Left renal pelvis (tissue), 4 donors: Measurements from ENCODE around the gene IMMP2L. TPM values are rescaled to one million over a fixed set of nuclear protein-coding genes. Genes with fewer than 3 reads are reported as not detected.
A peak's percentile ranks its signal among the peaks of the same experiment; 100 is the strongest.
"Not testable (repeated sequence)": the region's sequence is repeated elsewhere in the genome, so short reads cannot be mapped to it uniquely, and the experiment has no call there.

ENCODE experiments used
- DNase-seq, 4 donors: peaks; one replicate each; pipeline ENCODE4 v3.0.0-alpha.2; 2013; ENCODE audit warnings: low read depth in 4 of 4, low spot score in 3 of 4
- polyA plus RNA-seq, 4 donors: library from polyadenylated mRNA; unstranded; fragments of 120-200 nt; gene quantifications; one replicate each; pipeline ENCODE4 v1.2.1, GENCODE V29; 2013; ENCODE audit not compliant: insufficient read length in 4 of 4

Gene IMMP2L
- polyA plus RNA-seq, 4 donors: 19.8 to 41.9 (median 41.3) TPM

DNA sequence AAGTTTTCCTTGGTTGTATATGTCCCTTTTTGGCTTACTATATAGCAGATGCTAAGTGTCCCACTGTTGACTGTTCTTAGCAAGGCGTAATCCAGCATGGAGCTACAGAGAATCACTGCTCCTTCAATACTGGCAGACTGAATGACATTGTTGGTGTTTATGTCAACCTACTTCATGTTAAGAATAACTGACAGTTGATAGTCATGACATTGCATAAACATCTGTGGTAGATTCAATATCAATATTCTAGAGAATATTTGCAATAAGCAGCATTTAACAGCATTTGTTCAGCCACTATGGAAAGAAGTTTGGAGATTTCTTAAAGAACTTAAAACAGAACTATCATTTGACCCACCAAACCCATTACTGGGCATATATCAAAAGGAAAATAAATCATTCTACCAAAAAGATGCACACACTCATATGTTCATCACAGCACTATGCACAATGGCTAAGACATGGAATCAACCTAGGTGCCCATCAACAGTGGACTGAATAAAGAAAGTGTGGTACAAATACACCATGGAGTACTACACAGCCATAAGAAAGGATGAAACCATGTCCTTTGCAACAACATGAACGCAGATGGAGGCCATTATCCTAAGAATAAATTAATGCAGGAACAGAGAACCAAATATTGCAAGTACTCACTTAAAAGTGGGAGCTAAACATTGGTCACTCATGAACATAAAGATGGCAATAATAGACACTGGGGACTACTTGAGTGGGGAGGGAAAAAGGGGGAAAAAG, 88.7 kb downstream of the IMMP2L start:
- no peak for DNase-seq

DNA sequence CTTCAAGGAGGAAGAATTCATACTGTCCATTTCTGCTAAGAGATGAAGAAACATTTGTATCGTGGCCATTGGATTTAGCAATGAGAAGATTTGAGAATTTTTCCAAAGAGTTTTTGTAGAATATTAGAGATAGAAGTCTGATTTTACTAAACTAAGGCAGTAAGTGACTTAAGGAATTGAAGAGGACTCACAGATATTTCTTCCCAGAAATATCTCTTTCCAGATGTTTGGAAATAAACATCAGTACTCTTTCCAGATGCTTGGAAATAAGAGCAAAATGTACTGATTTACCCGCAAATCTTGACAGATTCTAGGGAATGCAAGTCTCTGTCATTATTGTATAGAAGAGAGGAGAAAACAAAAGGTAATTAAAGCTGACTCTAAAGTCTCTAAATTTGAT, 91.3 kb downstream of the IMMP2L start:
- DNase-seq: no peak

DNA sequence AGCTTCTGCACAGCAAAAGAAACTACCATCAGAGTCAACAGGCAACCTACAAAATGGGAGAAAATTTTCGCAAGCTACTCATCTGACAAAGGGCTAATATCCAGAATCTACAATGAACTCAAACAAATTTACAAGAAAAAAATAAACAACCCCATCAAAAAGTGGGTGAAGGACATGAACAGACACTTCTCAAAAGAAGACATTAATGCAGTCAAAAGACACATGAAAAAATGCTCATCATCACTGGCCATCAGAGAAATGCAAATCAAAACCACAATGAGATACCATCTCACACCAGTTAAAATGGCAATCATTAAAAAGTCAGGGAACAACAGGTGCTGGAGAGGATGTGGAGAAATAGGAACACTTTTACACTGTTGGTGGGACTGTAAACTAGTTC, 92.4 kb downstream of the IMMP2L start:
- not testable (repeated sequence) for DNase-seq

- DNase-seq: not testable (repeated sequence)
These were observed 96.5 kb downstream of the IMMP2L start for GRCh38 chr7:111465774-111466173.

DNA sequence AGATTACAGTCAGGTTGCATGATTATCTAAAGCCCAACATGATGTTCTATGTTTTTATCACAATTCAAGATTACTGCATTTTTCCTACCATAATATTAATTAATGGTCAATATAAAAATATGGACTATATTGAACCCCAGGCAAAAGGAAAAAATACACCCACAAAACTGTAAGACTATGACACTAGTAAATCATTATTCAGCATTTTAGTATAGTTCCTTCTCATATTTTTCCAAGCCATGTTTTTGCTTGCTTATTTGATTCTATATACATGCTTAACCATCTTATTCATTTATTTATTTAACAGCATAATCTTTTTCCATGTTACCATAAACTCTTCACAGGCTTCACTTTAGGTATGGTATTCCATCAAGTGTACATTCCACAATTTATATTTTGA, 101.6 kb downstream of the IMMP2L start:
- DNase-seq: no peak

DNA sequence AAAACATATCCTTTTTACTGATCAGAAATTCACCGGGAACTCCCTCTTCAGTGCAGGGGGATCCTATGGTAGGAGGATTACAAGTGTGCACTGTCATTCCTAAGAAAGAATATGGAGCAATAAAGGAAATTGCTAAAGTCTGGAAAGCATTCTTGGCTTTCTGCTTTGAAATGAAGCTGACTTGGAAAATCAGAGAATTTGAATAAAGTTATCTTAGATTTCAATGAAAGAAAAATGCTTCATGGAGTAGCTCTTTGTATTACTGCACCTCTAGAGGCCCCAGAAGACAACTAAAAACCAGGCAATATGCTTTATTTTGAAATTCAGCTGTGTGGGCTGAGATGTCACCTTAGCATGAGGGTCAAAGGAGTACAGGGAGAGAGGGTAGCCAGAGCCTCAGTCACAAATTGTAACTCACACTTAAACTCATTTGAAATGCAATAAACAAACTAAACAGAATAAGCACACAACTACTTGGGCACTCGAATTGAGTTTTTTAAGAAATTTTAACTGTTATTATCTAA, 102.5 kb downstream of the IMMP2L start:
- no peak for DNase-seq

GRCh38 chr7:111459065-111459756, 103.1 kb downstream of the IMMP2L start:
- DNase-seq: no peak

GRCh38 chr7:111450705-111451104, 111.6 kb downstream of the IMMP2L start:
- not testable (repeated sequence) for DNase-seq

DNA sequence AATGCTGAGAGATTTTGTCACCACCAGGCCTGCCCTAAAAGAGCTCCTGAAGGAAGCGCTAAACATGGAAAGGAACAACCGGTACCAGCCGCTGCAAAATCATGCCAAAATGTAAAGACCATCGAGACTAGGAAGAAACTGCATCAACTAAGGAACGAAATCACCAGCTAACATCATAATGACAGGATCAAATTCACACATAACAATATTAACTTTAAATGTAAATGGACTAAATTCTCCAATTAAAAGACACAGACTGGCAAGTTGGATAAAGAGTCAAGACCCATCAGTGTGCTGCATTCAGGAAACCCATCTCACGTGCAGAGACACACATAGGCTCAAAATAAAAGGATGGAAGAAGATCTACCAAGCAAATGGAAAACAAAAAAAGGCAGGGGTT, 114.8 kb downstream of the IMMP2L start:
- not testable (repeated sequence) for DNase-seq

- no peak for DNase-seq
These were observed 122.3 kb downstream of the IMMP2L start for GRCh38 chr7:111439977-111440376.

DNA sequence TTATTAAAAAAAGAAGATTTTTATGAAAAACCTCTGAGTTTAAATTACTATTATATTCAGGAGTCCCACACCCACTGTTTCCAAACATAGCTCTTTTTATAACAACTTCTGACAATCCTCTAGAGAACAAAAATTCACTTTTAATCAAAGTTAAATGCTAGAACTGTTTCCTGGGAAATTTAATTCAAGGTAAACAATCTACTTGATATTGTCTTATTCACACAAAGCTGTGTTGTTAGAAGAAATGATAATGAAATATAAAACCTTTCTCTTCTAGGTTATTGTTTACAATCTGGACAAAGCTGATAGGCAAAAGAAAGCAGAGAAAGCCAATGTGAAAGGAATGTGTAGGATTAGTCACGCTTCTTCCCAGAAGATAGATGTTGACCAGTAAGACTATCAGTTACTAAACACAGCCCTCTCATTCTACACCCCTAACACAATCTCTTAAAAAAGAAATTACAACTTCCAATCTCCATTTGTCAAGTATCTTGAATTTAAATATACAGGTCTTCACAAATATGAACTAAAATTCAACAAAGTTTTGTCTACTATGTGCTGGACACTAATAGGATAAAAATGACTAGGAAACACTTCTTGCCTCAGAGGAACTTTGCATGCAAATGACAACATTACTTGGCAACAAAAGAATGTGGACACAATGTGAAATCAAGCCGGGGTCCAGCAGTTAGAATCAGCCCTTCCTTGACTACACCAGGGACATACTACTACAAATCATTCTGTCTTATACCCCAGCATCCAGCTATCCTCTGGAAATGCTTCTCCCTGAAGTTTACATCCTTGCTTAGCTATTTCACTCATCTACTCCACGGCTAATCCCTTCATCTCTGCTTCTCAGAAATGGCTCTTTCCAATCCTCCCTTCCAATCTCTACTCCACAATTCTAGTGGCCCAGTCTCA, 123.7 kb downstream of the IMMP2L start:
- peak in 1 of 4 donors; percentile 3 for DNase-seq

DNA sequence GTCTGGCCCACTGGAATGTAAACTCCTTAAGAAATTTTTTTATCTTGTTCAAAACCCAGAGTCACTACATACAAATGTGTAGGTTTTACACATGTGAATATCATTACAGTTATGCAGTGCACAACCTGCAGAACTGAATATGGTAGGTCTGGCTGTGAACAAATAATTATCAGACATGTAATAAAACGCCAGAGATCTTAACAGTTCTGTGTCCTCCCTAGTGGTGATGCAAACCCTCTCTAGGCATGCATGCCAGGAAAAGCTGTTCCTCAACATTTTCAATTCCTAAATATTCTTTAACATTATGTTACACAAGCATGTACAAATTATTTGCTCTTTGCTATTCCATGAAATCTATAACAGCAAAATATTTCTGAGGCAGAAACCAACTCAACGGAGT, 124.6 kb downstream of the IMMP2L start:
- no peak for DNase-seq

DNA sequence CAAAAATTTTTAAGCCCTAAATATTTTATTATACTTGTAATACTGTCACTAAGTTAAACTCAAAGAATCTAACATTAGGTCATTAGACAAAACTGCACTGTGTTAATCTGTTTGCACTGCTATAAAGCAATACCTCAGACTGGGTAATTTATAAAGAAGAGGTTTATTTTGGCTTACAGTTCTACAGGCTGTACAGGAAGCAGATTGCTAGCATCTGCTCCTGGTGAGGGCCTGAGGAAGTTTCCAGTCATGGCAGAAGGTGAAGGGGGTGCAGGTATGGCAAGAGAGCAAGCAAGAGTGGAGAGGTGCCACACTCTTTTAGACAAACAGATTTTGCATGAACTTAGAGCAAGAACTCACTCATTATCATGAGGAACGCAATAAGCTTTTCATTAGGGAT, 125.7 kb downstream of the IMMP2L start:
- DNase-seq: no peak

DNA sequence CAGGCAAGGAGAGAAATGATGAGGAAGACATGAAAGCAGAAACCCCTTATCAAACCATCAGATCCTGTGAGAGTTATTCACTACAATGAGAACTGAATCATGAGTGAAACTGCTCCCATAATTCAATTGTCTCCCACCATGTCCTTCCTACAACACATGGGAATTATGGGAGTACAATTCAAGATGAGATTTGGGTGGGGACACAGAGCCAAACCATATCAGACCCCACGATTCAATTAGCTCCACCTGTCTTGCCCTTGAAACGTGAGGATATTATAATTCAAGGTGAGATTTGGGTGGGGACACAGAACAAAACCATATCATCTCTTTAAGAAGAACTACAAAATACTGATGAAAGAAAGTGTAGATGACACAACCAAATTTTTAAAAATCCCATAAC, 128.9 kb downstream of the IMMP2L start:
- DNase-seq: no peak

DNA sequence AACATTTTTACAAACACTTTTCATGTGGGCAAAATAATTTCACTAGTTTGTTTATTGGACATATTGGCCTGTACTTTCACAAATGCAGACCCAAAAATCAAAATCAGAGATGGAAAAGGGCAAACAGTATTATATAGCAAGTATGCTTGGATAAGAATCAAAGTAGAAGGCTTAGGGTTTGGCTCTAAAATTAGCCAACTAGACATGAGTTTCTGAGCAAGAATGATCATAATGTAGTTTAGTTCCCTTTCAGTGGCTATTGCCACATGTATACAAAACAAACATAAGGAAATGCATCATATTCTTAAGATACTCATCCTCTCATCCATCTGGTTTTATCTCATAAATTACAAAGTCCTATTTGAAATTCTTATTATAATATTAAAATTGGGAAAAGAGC, 132.5 kb downstream of the IMMP2L start:
- no peak for DNase-seq

GRCh38 chr7:111424768-111425167, 137.5 kb downstream of the IMMP2L start:
- DNase-seq: no peak

- no peak for DNase-seq
These were observed 147.9 kb downstream of the IMMP2L start for GRCh38 chr7:111414374-111414773.

GRCh38 chr7:111413739-111414138, 148.6 kb downstream of the IMMP2L start:
- no peak for DNase-seq

- DNase-seq: no peak
These were observed 151.4 kb downstream of the IMMP2L start for GRCh38 chr7:111410899-111411298.

- DNase-seq: no peak
These were observed 152.4 kb downstream of the IMMP2L start for GRCh38 chr7:111409714-111410422.
